ENCODE data around the gene HEBP1.

Gene HEBP1

DNA sequence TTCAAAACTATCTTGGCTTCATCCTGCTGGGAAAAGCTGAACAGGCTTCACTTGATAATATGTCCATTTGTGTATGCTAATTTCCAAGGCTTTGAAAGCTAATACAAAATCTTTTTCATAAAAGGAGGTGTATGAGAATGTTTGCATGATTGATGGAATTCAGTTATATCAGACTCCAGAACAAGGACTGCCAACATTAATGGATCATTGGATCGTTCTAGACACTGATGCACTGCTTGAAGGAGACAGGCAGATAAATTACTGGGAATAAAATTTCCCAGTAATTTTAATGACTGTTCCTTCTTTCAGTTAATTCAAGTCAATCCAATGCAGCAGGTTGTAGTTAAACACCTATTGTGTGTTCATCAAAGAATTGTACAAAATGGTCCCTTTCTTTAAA is 48.6 kb downstream of the HEBP1 start:
- TF ChIP-seq, protein P1, sequence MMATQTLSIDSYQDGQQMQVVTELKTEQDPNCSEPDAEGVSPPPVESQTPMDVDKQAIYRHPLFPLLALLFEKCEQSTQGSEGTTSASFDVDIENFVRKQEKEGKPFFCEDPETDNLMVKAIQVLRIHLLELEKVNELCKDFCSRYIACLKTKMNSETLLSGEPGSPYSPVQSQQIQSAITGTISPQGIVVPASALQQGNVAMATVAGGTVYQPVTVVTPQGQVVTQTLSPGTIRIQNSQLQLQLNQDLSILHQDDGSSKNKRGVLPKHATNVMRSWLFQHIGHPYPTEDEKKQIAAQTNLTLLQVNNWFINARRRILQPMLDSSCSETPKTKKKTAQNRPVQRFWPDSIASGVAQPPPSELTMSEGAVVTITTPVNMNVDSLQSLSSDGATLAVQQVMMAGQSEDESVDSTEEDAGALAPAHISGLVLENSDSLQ (IDR thresholded peaks at IDR 0.05) = no peak
- TF ChIP-seq L3MBTL2 (conservative IDR thresholded peaks at IDR 0.05) = no peak
- TF ChIP-seq NFRKB (IDR thresholded peaks at IDR 0.05) = no peak
- TF ChIP-seq HDGF (IDR thresholded peaks at IDR 0.05; ENCODE audit: borderline replicate concordance) = no peak
- no peak for TF ChIP-seq SUZ12 (IDR thresholded peaks at IDR 0.05)
- no peak for TF ChIP-seq FOXM1 (IDR thresholded peaks at IDR 0.05; ENCODE audit: borderline replicate concordance)
- TF ChIP-seq ELF4 (IDR thresholded peaks at IDR 0.05) = no peak
- TF ChIP-seq TARDBP (IDR thresholded peaks at IDR 0.05) = no peak
- TF ChIP-seq SP1 (IDR thresholded peaks at IDR 0.05) = no peak
- no peak for TF ChIP-seq FOXK2 (IDR thresholded peaks at IDR 0.05)
- no peak for TF ChIP-seq ARNT (IDR thresholded peaks at IDR 0.05)
- no peak for TF ChIP-seq ZNF384 (IDR thresholded peaks at IDR 0.05)
- no peak for TF ChIP-seq FOXA1 (IDR thresholded peaks at IDR 0.05)
- no peak for TF ChIP-seq CTBP1 (IDR thresholded peaks at IDR 0.05; ENCODE audit: borderline replicate concordance)
- no peak for TF ChIP-seq LEF1 (IDR thresholded peaks at IDR 0.05; ENCODE audit: borderline replicate concordance)
- no peak for TF ChIP-seq BHLHE40 (IDR thresholded peaks at IDR 0.05; ENCODE audit: borderline replicate concordance)
- ChIA-PET POLR2A (no interaction called here), CTCF (no interaction called here)
- no peak for DNase-seq (ENCODE audit: extremely low spot score)

DNA sequence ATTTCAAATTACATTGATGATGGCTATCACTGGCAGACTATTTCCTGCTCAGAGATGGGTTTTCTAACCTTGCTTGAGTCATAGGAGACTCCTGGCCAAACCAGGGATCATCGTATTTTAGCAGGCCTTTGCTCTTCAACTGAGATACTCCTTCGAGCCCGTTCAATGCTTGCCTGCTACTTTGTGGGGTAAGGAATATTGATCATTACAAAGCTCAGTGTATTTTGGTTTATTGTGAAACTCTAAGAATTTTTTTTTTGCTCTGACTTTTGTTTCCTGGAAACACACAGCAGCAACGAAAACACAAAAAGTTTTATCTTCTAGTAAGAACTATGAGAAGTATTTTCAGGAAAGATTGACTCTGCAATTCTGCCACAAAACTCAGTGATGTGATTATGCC is 52.2 kb downstream of the HEBP1 start:
- no peak for TF ChIP-seq CTBP1 (IDR thresholded peaks at IDR 0.05; ENCODE audit: borderline replicate concordance)
- TF ChIP-seq ZNF384 (IDR thresholded peaks at IDR 0.05) = no peak
- no peak for TF ChIP-seq ARNT (IDR thresholded peaks at IDR 0.05)
- TF ChIP-seq L3MBTL2 (conservative IDR thresholded peaks at IDR 0.05) = no peak
- TF ChIP-seq LEF1 (IDR thresholded peaks at IDR 0.05; ENCODE audit: borderline replicate concordance) = no peak
- no peak for TF ChIP-seq NFRKB (IDR thresholded peaks at IDR 0.05)
- TF ChIP-seq FOXA1 (IDR thresholded peaks at IDR 0.05) = no peak
- TF ChIP-seq TARDBP (IDR thresholded peaks at IDR 0.05) = no peak
- TF ChIP-seq FOXM1 (IDR thresholded peaks at IDR 0.05; ENCODE audit: borderline replicate concordance) = no peak
- TF ChIP-seq FOXK2 (IDR thresholded peaks at IDR 0.05) = no peak
- TF ChIP-seq, protein P1 (IDR thresholded peaks at IDR 0.05) = no peak
- TF ChIP-seq ELF4 (IDR thresholded peaks at IDR 0.05) = no peak
- CTCF ChIA-PET = no interaction called here
- POLR2A ChIA-PET = no interaction called here
- DNase-seq (ENCODE audit: extremely low spot score) = no peak

DNA sequence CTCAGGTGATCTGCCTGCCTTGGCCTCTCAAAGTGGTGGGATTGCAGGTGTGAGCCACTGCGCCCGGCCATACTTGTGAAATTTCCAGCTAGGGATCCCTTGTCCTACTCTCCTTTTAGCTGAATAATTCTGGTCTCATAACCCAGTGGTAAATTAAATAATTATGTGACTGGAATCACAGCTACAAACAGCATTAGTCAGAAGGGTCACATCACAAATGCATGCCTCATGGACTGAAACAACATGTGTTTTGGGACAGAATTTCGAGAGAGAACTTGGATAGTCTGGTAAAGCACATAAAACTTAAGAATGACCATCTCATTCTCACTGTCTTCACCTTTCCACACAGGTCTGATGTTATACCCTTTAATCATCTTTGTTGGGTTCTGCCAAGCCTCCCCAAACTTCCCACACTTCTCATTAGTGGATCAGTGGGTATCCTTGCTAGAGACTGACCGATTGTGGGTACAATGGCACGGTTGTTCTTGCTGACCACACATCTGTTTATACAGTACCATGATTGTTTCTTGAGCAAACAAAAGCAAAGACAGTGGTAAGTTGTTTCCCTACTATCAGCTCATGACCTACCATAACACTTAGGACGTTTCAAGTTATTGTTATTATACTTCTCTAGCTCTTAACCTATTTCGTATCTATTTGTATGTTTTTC is 53.2 kb downstream of the HEBP1 start:
- TF ChIP-seq TARDBP (IDR thresholded peaks at IDR 0.05) (no peak), FOXA1 (IDR thresholded peaks at IDR 0.05) (no peak), FOXK2 (IDR thresholded peaks at IDR 0.05) (no peak), ARNT (IDR thresholded peaks at IDR 0.05) (no peak), FOXM1 (IDR thresholded peaks at IDR 0.05; ENCODE audit: borderline replicate concordance) (no peak), CTBP1 (IDR thresholded peaks at IDR 0.05; ENCODE audit: borderline replicate concordance) (no peak), HDGF (IDR thresholded peaks at IDR 0.05; ENCODE audit: borderline replicate concordance) (no peak)
- no peak for DNase-seq (ENCODE audit: extremely low spot score)
- ChIA-PET CTCF (interaction anchor here (0.6 kb wide), 1 partner anchor 105 kb away, joined by 3 read pairs; no protein-coding TSS in a partner anchor), POLR2A (no interaction called here)

DNA sequence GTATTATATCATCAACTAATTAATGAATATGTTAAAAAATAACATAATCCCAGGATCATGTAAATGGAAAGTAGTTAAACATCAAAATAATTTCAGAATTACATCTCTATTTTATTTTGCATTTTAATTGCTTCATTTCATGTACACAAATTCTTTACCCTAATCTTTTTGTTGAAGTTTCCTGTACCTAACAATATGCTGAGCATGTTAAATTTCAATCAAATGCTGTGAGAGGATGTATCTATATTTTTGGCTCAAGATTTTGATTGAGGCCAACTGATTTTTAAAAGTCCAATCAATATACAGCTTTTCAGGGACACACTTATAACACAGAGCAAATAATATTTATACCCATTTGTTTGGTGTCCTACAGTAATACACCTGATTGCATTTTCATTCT is 54.5 kb downstream of the HEBP1 start:
- TF ChIP-seq BHLHE40 (IDR thresholded peaks at IDR 0.05; ENCODE audit: borderline replicate concordance) (no peak), SUZ12 (IDR thresholded peaks at IDR 0.05) (no peak), LEF1 (IDR thresholded peaks at IDR 0.05; ENCODE audit: borderline replicate concordance) (no peak), ELF4 (IDR thresholded peaks at IDR 0.05) (no peak), ZNF384 (IDR thresholded peaks at IDR 0.05) (no peak), ARNT (IDR thresholded peaks at IDR 0.05) (no peak), NFRKB (IDR thresholded peaks at IDR 0.05) (no peak), SP1 (IDR thresholded peaks at IDR 0.05) (no peak), FOXA1 (IDR thresholded peaks at IDR 0.05) (no peak)
- TF ChIP-seq, protein P1 (IDR thresholded peaks at IDR 0.05) = no peak
- no peak for DNase-seq (ENCODE audit: extremely low spot score)
- ChIA-PET POLR2A (no interaction called here), CTCF (no interaction called here)

DNA sequence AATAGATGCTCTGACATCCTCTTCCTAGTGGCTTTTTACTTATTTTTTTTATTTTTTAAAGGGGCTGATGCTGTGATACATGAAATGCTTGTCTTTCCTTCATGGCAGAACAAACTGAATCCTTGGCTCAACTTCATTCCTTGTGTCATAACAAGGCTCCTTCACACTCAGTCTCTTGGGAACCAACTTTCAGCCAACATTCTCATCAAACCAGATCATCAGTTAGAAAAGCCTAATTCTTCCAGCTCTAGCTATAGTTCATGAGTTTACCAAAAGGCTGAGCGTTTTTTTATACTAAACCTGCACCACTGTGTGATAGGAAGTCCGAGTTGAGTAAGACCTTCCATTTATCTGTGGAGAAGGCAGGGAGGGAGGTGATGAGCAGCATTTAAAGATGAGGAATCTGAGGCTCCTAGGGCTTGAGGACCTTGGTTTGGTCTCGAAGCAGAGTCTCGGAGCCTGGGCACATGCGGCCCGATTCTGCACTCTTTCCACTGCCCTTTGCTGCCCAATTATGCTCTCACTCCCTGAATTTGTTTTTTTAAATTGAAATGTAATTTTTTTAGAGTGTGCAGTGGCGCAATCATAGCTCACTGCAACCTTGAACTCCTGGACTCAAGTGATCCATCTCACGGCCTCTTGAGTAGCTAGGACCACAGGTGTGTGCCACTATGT is 56.3 kb downstream of the HEBP1 start:
- no peak for DNase-seq (ENCODE audit: extremely low spot score)
- ChIA-PET CTCF (interaction anchor here (0.7 to 1.1 kb wide), 2 partner anchors 17 to 30 kb away, joined by 3 to 6 read pairs; no protein-coding TSS in a partner anchor), POLR2A (no interaction called here)
- no peak for TF ChIP-seq BHLHE40 (IDR thresholded peaks at IDR 0.05; ENCODE audit: borderline replicate concordance)
- TF ChIP-seq, protein P1 (IDR thresholded peaks at IDR 0.05) = no peak
- TF ChIP-seq NFRKB (IDR thresholded peaks at IDR 0.05) = no peak
- no peak for TF ChIP-seq ELF4 (IDR thresholded peaks at IDR 0.05)
- TF ChIP-seq ARNT (IDR thresholded peaks at IDR 0.05) = no peak
- no peak for TF ChIP-seq SP1 (IDR thresholded peaks at IDR 0.05)
- no peak for TF ChIP-seq HDGF (IDR thresholded peaks at IDR 0.05; ENCODE audit: borderline replicate concordance)
